DOHH2 (cell line): ENCODE measurements around the gene SH3PXD2A.

Experiments used
- EZH2phosphoT487 ChIP-seq: fragments of 200-600 bp; sonication (generic); IDR thresholded peaks from 2 replicates; pipeline ENCODE4 v1.6.1; 2017; ENCODE audit warnings: borderline replicate concordance, mild to moderate bottlenecking, antibody characterized with exemption, low read length, moderate library complexity, mixed read lengths
- TF ChIP-seq, protein P1 (sequence below): fragments of 200-600 bp; sonication (generic); IDR thresholded peaks from one replicate; pipeline ENCODE4 v1.5.1; 2014; ENCODE audit warnings: antibody characterized with exemption, mild to moderate bottlenecking, low read depth, low read length; ENCODE audit not compliant: poor library complexity, severe bottlenecking

DNA sequence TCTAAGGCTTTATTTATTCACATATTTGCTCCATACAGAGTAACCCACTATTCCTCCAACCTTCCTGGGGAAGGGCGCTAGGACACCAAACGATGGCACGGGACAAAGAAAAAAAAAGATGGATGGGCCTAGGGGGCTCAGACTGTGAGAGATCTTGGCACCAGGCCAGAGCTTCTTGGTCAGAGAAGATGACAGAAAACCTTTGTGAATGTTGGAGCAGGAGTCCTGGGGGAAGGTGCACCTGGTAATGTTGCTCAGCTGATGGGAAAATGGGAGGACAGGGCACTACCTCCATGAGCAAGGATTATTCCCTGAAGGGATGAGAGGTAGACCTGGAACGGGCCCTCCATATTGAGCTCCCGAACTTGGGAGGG is 1.4 kb upstream of the SH3PXD2A start:
- TF ChIP-seq, protein P1, sequence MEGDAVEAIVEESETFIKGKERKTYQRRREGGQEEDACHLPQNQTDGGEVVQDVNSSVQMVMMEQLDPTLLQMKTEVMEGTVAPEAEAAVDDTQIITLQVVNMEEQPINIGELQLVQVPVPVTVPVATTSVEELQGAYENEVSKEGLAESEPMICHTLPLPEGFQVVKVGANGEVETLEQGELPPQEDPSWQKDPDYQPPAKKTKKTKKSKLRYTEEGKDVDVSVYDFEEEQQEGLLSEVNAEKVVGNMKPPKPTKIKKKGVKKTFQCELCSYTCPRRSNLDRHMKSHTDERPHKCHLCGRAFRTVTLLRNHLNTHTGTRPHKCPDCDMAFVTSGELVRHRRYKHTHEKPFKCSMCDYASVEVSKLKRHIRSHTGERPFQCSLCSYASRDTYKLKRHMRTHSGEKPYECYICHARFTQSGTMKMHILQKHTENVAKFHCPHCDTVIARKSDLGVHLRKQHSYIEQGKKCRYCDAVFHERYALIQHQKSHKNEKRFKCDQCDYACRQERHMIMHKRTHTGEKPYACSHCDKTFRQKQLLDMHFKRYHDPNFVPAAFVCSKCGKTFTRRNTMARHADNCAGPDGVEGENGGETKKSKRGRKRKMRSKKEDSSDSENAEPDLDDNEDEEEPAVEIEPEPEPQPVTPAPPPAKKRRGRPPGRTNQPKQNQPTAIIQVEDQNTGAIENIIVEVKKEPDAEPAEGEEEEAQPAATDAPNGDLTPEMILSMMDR = no peak
- no peak for TF ChIP-seq EZH2phosphoT487
